ENCODE results near the gene NECAB2. TPM values are rescaled to one million over a fixed set of nuclear protein-coding genes. Genes with fewer than 3 reads are reported as not detected.

Gene NECAB2
- polyA plus RNA-seq, 1 donor from 2014 or later: 12.5 TPM

DNA sequence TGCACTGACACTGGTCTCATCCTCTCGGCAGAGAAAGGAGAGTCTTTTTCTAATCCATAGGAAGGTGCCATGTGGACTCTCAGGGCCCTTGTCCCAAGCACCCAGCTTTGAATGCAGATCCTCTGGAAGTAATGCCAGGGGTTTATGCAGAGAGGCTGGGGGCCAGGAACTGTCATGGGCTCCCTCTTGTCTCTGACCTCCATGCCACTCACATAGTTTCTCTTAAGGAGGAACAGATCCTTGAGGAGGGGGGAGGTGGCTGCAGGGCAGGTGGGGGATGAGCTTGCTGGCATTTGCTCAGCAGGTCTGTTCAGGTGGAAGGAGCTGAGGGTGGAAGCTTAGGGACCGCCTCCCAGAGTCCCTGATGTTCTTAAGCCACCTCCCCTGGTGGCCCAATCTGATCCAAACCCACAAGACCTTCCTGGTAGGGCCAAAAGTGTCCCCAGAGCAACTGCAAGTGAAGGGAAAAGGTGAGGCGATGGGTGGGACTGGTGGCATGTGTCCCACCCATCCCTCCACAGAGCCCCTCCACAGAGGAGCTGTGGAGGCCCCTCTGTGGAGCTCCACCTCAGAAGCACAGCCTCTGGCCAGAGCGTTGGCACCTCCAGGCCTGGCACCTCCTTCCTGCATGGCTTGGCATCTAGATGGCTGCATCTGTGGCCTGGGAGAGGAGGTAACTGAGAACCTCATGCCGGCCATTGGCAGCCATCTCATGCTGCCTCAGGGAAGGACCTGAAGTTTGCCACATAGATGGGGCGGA, 9.2 kb downstream of the NECAB2 start:
- Histone ChIP-seq H3K4me2 (ENCODE audit: low read length) (no peak overlapping the region), H3K4me3 (ENCODE audit: low read length) (no peak overlapping the region), H3F3A (ENCODE audit: insufficient read depth, low read length, poor library complexity, severe bottlenecking) (no peaks in the 10 kb centered on the region), H2AFZ (ENCODE audit: low read depth, low read length) (no peak overlapping the region), H3K9me3 (ENCODE audit: low read length) (peaks cover 2% of the 10 kb centered on the region), H3K27me3 (ENCODE audit: insufficient read depth, low read depth, low read length) (no peaks in the 10 kb centered on the region), H4K20me1 (ENCODE audit: insufficient read depth) (no peaks in the 10 kb centered on the region), H3K36me3 (ENCODE audit: insufficient read depth, low read length) (no peaks in the 10 kb centered on the region), H3K79me2 (replicated peaks; ENCODE audit: insufficient read depth, low read length) (no peaks in the 10 kb centered on the region), H3K9me2 (ENCODE audit: insufficient read depth, low read length) (no peaks in the 10 kb centered on the region), H3K27ac (ENCODE audit: low read length) (no peak overlapping the region), H3K9ac (ENCODE audit: low read length) (no peak overlapping the region)
- TF ChIP-seq, protein P1, sequence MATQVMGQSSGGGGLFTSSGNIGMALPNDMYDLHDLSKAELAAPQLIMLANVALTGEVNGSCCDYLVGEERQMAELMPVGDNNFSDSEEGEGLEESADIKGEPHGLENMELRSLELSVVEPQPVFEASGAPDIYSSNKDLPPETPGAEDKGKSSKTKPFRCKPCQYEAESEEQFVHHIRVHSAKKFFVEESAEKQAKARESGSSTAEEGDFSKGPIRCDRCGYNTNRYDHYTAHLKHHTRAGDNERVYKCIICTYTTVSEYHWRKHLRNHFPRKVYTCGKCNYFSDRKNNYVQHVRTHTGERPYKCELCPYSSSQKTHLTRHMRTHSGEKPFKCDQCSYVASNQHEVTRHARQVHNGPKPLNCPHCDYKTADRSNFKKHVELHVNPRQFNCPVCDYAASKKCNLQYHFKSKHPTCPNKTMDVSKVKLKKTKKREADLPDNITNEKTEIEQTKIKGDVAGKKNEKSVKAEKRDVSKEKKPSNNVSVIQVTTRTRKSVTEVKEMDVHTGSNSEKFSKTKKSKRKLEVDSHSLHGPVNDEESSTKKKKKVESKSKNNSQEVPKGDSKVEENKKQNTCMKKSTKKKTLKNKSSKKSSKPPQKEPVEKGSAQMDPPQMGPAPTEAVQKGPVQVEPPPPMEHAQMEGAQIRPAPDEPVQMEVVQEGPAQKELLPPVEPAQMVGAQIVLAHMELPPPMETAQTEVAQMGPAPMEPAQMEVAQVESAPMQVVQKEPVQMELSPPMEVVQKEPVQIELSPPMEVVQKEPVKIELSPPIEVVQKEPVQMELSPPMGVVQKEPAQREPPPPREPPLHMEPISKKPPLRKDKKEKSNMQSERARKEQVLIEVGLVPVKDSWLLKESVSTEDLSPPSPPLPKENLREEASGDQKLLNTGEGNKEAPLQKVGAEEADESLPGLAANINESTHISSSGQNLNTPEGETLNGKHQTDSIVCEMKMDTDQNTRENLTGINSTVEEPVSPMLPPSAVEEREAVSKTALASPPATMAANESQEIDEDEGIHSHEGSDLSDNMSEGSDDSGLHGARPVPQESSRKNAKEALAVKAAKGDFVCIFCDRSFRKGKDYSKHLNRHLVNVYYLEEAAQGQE (IDR thresholded peaks at IDR 0.05; ENCODE audit: borderline replicate concordance): no peak
- TF ChIP-seq EZH2 (IDR thresholded peaks at IDR 0.05; ENCODE audit: borderline replicate concordance, insufficient read depth, low read length, poor library complexity, severe bottlenecking) (no peak), POLR2AphosphoS5 (IDR thresholded peaks at IDR 0.05) (no peak), SMC3 (conservative IDR thresholded peaks at IDR 0.05; ENCODE audit: poor library complexity) (no peak), RAD21 (conservative IDR thresholded peaks at IDR 0.05) (no peak), TAF1 (IDR thresholded peaks at IDR 0.05; ENCODE audit: low read depth) (no peak), EP300 (conservative IDR thresholded peaks at IDR 0.05; ENCODE audit: poor library complexity, severe bottlenecking) (no peak), MXI1 (conservative IDR thresholded peaks at IDR 0.05; ENCODE audit: poor library complexity, severe bottlenecking) (no peak)
- TF ChIP-seq, protein P2, sequence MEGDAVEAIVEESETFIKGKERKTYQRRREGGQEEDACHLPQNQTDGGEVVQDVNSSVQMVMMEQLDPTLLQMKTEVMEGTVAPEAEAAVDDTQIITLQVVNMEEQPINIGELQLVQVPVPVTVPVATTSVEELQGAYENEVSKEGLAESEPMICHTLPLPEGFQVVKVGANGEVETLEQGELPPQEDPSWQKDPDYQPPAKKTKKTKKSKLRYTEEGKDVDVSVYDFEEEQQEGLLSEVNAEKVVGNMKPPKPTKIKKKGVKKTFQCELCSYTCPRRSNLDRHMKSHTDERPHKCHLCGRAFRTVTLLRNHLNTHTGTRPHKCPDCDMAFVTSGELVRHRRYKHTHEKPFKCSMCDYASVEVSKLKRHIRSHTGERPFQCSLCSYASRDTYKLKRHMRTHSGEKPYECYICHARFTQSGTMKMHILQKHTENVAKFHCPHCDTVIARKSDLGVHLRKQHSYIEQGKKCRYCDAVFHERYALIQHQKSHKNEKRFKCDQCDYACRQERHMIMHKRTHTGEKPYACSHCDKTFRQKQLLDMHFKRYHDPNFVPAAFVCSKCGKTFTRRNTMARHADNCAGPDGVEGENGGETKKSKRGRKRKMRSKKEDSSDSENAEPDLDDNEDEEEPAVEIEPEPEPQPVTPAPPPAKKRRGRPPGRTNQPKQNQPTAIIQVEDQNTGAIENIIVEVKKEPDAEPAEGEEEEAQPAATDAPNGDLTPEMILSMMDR (IDR thresholded peaks at IDR 0.05; ENCODE audit: poor library complexity, severe bottlenecking): no peak

DNA sequence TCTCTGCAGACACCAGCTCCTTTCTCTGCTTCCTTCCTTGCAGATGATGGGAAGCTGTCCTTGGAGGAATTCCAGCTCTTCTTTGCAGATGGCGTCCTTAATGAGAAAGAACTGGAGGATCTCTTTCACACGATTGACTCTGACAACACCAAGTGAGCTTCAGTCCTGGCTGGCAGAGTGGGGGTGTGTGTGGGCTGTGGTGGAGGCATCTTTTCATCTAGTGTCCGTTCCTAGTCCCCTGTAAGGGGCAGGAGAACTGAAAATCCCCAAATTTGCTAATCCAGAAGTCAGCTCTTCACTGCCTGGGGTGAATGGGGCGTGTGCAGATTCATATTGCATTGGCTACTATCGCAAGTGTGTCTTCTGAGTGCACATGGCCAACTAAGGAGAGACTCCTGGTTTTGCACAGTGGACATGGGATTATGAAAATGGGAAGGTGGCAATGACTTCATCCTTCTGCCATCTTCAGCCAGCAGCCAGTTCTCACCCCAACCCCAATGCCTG, 10.4 kb downstream of the NECAB2 start:
- H3K4me3 ChIP-seq (ENCODE audit: low read length): no peak overlapping the region
- H3F3A ChIP-seq (ENCODE audit: insufficient read depth, low read length, poor library complexity, severe bottlenecking): no peaks in the 10 kb centered on the region
- TF ChIP-seq, protein P2 (IDR thresholded peaks at IDR 0.05; ENCODE audit: poor library complexity, severe bottlenecking): no peak
- TF ChIP-seq POLR2AphosphoS5 (IDR thresholded peaks at IDR 0.05): no peak
- no peak for TF ChIP-seq SMC3 (conservative IDR thresholded peaks at IDR 0.05; ENCODE audit: poor library complexity)
- TF ChIP-seq, protein P1 (IDR thresholded peaks at IDR 0.05; ENCODE audit: borderline replicate concordance): no peak
- TF ChIP-seq EZH2 (IDR thresholded peaks at IDR 0.05; ENCODE audit: borderline replicate concordance, insufficient read depth, low read length, poor library complexity, severe bottlenecking): no peak
- TF ChIP-seq MXI1 (conservative IDR thresholded peaks at IDR 0.05; ENCODE audit: poor library complexity, severe bottlenecking): no peak
- H2AFZ ChIP-seq (ENCODE audit: low read depth, low read length): no peak overlapping the region
- no peaks in the 10 kb centered on the region for H3K79me2 ChIP-seq (replicated peaks; ENCODE audit: insufficient read depth, low read length)
- H3K36me3 ChIP-seq (ENCODE audit: insufficient read depth, low read length): no peaks in the 10 kb centered on the region
- no peaks in the 10 kb centered on the region for H3K9me2 ChIP-seq (ENCODE audit: insufficient read depth, low read length)
- no peak overlapping the region for H3K4me2 ChIP-seq (ENCODE audit: low read length)
- H3K9ac ChIP-seq (ENCODE audit: low read length): no peak overlapping the region
- no peak overlapping the region for H3K27ac ChIP-seq (ENCODE audit: low read length)
- peaks cover 4% of the 10 kb centered on the region for H3K9me3 ChIP-seq (ENCODE audit: low read length)
- H3K27me3 ChIP-seq (ENCODE audit: insufficient read depth, low read depth, low read length): no peaks in the 10 kb centered on the region
- no peaks in the 10 kb centered on the region for H4K20me1 ChIP-seq (ENCODE audit: insufficient read depth)

All from neural cell (in vitro differentiated cells).